ENCODE data around the gene DMBT1. TPM values are rescaled to one million over a fixed set of nuclear protein-coding genes. Genes with fewer than 3 reads are reported as not detected.

Gene DMBT1
- total RNA-seq, 1 experiment from 2014 or later, result 0.13 TPM

GRCh38 chr10:122665946-122666345 lies 105.4 kb downstream of the DMBT1 start:
- DNase-seq (ENCODE audit: low spot score), result no peak
- no peak overlapping the region for H3K4me3 Mint-ChIP-seq
- ChIA-PET CTCF (no interaction called here), POLR2A (no interaction called here)
- ATAC-seq, result no peak
- H3K27ac Mint-ChIP-seq, result no peak overlapping the region
- H3K4me1 Mint-ChIP-seq, result peaks cover 8% of the 10 kb centered on the region
- TF ChIP-seq NR3C1 (CRISPR knock-in tag; conservative IDR thresholded peaks at IDR 0.05; ENCODE audit: low read depth), result no peak
- no peak for TF ChIP-seq E2F1 (CRISPR knock-in tag; IDR thresholded peaks at IDR 0.05)
- no peak for TF ChIP-seq TEAD1 (CRISPR knock-in tag; IDR thresholded peaks at IDR 0.05)
- no peak for TF ChIP-seq EMX1 (CRISPR knock-in tag; IDR thresholded peaks at IDR 0.05)
- TF ChIP-seq ZNF138 (CRISPR knock-in tag; conservative IDR thresholded peaks at IDR 0.05), result no peak
- TF ChIP-seq, protein P1, sequence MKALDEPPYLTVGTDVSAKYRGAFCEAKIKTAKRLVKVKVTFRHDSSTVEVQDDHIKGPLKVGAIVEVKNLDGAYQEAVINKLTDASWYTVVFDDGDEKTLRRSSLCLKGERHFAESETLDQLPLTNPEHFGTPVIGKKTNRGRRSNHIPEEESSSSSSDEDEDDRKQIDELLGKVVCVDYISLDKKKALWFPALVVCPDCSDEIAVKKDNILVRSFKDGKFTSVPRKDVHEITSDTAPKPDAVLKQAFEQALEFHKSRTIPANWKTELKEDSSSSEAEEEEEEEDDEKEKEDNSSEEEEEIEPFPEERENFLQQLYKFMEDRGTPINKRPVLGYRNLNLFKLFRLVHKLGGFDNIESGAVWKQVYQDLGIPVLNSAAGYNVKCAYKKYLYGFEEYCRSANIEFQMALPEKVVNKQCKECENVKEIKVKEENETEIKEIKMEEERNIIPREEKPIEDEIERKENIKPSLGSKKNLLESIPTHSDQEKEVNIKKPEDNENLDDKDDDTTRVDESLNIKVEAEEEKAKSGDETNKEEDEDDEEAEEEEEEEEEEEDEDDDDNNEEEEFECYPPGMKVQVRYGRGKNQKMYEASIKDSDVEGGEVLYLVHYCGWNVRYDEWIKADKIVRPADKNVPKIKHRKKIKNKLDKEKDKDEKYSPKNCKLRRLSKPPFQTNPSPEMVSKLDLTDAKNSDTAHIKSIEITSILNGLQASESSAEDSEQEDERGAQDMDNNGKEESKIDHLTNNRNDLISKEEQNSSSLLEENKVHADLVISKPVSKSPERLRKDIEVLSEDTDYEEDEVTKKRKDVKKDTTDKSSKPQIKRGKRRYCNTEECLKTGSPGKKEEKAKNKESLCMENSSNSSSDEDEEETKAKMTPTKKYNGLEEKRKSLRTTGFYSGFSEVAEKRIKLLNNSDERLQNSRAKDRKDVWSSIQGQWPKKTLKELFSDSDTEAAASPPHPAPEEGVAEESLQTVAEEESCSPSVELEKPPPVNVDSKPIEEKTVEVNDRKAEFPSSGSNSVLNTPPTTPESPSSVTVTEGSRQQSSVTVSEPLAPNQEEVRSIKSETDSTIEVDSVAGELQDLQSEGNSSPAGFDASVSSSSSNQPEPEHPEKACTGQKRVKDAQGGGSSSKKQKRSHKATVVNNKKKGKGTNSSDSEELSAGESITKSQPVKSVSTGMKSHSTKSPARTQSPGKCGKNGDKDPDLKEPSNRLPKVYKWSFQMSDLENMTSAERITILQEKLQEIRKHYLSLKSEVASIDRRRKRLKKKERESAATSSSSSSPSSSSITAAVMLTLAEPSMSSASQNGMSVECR (CRISPR knock-in tag; IDR thresholded peaks at IDR 0.05; ENCODE audit: borderline replicate concordance), result no peak
- TF ChIP-seq CREM (CRISPR knock-in tag; IDR thresholded peaks at IDR 0.05), result no peak
- TF ChIP-seq, protein P2, sequence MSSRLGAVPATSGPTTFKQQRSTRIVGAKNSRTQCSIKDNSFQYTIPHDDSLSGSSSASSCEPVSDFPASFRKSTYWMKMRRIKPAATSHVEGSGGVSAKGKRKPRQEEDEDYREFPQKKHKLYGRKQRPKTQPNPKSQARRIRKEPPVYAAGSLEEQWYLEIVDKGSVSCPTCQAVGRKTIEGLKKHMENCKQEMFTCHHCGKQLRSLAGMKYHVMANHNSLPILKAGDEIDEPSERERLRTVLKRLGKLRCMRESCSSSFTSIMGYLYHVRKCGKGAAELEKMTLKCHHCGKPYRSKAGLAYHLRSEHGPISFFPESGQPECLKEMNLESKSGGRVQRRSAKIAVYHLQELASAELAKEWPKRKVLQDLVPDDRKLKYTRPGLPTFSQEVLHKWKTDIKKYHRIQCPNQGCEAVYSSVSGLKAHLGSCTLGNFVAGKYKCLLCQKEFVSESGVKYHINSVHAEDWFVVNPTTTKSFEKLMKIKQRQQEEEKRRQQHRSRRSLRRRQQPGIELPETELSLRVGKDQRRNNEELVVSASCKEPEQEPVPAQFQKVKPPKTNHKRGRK (CRISPR knock-in tag; IDR thresholded peaks at IDR 0.05; ENCODE audit: borderline replicate concordance), result no peak
- no peak for TF ChIP-seq MYBL2 (CRISPR knock-in tag; IDR thresholded peaks at IDR 0.05)
- TF ChIP-seq RELA (CRISPR knock-in tag; IDR thresholded peaks at IDR 0.05; ENCODE audit: borderline replicate concordance), result no peak
- no peak for TF ChIP-seq ZNF317 (CRISPR knock-in tag; IDR thresholded peaks at IDR 0.05; ENCODE audit: borderline replicate concordance, low read depth)
- TF ChIP-seq ATF1 (CRISPR knock-in tag; IDR thresholded peaks at IDR 0.05), result no peak
- no peak for TF ChIP-seq PRRX2 (CRISPR knock-in tag; IDR thresholded peaks at IDR 0.05)
- TF ChIP-seq, protein P3, sequence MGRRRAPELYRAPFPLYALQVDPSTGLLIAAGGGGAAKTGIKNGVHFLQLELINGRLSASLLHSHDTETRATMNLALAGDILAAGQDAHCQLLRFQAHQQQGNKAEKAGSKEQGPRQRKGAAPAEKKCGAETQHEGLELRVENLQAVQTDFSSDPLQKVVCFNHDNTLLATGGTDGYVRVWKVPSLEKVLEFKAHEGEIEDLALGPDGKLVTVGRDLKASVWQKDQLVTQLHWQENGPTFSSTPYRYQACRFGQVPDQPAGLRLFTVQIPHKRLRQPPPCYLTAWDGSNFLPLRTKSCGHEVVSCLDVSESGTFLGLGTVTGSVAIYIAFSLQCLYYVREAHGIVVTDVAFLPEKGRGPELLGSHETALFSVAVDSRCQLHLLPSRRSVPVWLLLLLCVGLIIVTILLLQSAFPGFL (CRISPR knock-in tag; IDR thresholded peaks at IDR 0.05; ENCODE audit: borderline replicate concordance), result no peak
- TF ChIP-seq ZNF416 (CRISPR knock-in tag; IDR thresholded peaks at IDR 0.05), result no peak
- no peak for TF ChIP-seq STAT6 (CRISPR knock-in tag; conservative IDR thresholded peaks at IDR 0.05; ENCODE audit: low read depth)
- no peaks in the 10 kb centered on the region for H3K36me3 Mint-ChIP-seq
- H3K9me3 Mint-ChIP-seq, result 0 out of 2 replicates have a peak, but pooled peaks cover 5% of the 10 kb centered on the region
- no peaks in the 10 kb centered on the region for H3K27me3 Mint-ChIP-seq (ENCODE audit: low read depth)
